GM19351 (cell line): ENCODE measurements around the gene TRIM71.
"Not testable (repeated sequence)": the region's sequence is repeated elsewhere in the genome, so short reads cannot be mapped to it uniquely, and the experiment has no call there.

Experiments
- ATAC-seq: cut with Tn5 transposase; IDR thresholded peaks from one replicate; pipeline ENCODE4 v1.9.1; 2021; ENCODE audit warnings: mild to moderate bottlenecking, moderate library complexity; ENCODE audit not compliant: unreplicated experiment

TRIM71 gene

GRCh38 chr3:32819551-32820348 is 2.0 kb downstream of the TRIM71 start:
- no peak for ATAC-seq

DNA sequence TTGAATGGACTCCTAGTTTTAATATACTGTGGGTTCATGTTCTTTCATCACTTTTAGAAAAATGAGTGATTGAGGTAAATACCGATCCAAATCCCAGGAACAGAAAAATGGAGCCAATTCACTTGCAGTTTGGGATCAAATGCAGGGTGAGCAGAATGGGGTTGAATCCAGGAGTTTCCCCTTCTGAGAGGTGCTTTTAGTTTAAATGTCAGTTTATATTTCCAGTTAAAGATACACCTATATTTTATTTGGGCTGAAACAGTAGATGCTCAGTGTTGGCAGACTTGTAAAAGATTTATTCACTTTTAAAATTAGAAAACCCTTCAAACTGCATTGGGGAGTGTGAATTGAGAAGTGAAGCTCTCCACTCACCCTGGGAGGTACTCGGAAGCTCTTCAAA is 2.6 kb downstream of the TRIM71 start:
- ATAC-seq, result no peak

DNA sequence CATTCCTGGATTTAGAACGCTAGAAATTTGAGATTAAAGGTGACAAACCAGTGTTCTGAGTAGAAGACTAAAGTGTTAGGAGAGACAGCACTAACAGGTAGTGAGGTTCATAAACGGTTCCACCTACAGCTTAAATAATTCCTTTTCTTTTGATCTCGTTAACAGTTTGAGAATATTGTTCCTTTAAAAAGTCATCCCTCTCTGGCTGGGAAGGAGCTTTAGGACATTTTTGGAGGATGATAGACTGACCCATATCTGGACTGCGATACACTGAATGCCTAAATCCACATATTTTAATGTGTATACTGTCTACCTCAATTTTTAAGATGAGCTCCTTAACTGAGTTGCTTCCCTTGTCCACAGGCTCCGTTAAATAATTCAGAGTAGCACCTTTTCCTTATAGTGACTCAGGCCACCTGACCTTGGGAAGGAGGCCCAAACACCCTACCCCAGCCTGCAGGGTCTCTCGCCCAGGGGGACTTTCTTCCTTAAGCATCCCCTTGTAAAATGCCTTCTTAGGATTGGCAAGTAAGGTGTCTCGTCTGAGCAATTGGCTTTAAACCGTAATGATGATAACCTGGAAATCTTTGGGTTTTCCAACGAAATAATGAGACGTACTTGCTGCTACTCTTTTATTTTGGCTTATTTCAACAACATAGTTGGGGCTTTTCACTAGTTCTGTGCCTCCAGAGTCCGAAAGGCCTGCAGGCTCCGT is 3.3 kb downstream of the TRIM71 start:
- no peak for ATAC-seq

DNA sequence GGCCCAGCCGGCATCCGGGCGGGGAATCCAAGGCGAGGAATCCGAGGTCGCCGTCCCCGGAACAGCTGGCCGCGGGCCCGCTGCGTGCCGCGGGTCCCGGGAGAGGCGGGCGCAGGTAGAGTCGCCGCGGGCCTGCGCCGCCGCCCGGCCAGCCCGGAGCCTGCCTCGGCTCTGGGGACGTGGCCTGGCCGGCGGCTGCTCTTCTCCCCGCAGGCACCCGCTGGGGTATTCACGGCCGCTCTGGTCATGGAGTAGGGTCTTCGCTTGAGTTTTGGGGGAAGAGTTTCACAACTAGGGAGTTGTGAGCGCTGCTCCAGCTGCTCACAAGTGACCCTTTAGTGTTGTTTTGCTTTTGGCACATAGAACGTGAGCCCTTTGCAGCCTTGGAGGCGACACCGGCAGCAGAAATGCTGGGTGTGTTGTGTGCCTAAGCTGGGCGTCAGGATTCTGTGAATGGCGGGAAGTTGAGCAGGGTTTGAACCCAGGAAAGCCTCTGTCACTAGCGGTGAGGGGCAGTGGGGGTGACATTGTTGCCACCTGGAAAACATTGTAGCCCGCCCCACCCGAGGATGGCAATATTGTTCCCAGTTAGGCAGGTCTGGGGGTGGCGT is 4.0 kb downstream of the TRIM71 start:
- ATAC-seq, result no peak

- no peak for ATAC-seq
Observed at GRCh38 chr3:32822609-32823498, 5.1 kb downstream of the TRIM71 start.

DNA sequence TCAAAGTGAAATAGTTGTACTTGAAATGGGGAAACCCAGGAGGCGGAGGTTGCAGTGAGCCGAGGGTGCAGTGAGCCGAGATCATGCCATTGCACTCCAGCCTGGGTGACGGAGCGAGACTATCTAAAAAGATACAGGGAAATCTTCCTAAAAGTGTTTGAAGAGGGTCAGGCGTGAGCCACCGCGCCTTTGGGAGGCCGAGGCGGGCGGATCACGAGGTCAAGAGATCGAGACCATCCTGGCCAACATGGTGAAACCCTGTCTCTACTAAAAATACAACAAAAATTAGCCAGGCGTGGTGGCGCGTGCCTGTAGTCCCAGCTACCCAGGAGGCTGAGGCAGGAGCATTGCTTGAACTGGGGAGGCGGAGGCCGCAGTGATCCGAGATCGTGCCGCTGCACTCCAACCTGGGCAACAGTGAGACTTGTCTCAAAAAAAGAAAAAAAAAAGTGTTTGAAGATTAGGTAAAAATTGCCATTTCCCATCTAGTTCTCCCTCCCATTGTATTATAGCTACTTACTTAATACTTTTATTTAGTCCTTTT is 5.9 kb downstream of the TRIM71 start:
- ATAC-seq, result not testable (repeated sequence)

- no peak for ATAC-seq
Observed at GRCh38 chr3:32825601-32826375, 8.0 kb downstream of the TRIM71 start.

DNA sequence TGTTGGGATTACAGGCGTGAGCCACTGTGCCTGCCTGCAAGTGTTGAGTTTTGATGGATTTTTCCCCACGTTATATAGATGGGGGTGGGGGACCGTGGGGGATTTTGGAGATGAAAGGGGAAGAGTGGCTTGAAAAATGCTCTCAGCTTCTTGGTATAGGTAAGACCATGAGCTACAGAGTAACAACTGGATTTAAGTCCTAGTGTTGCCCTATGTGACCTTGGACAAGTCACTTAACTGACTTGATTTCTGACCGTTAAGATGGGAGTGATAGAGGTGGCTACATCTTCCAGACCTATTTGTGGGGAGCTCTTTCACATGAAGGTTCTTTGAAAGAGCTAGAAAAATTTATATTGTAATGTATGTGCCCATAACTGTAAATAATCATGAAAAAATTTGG is 13.3 kb downstream of the TRIM71 start:
- ATAC-seq, result no peak

DNA sequence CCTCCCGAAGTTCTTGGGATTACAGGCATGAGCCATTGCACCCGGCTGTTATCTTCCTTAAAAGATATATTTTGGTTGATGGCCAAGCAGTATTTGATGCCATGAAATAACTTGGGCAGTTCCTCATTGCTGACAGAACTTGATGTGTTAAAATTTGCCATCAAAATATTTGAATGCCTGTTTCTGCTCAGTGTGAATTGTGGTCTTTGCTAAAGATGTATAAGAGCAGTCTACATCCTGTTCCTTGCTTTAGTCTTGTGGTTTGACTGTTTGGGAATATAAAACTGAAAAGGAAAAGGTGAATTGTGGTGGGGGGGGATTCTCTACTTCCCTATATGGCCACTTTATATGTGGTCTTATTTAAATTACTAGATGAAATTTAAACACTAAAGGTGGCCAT is 14.0 kb downstream of the TRIM71 start:
- ATAC-seq, result no peak

DNA sequence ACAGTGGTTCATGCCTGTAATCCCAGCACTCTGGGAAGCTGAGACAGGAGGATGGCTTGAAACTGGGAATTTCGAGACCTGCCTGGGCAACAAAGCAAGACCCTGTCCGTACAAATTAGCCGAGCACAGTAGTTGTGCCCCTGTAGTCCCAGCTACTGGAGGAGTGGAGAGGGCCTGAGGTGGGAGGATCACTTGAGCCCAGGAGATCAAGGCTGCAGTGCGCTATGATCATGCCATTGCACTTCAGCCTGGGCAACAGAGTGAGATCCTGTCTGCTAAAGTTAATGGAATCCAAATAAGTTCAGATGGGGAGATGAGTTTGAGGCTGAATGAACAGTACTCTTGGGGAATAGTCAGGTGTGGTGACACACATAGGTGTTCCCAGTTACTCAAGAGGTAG is 14.4 kb downstream of the TRIM71 start:
- ATAC-seq, result no peak

DNA sequence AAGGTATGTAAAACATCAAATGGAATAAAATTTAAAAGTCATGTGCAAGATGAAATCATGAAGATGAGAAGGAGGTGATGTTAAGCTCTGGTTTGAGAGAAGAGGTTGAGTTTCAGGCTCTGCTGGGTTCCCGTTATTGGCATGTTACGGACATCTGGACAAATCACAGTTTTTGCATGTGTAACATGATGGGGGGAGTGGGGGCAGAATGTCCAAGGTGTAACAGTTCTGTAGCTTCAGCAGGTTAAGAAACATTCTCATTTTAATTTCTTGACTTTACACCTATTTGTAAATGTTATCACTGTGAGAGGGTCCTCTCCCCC is 17.2 kb downstream of the TRIM71 start:
- ATAC-seq, result no peak

GRCh38 chr3:32835961-32836360 is 18.2 kb downstream of the TRIM71 start:
- ATAC-seq, result no peak

GRCh38 chr3:32836601-32837000 is 18.8 kb downstream of the TRIM71 start:
- ATAC-seq, result no peak

- ATAC-seq, result no peak
Observed at GRCh38 chr3:32837366-32837765, 19.6 kb downstream of the TRIM71 start.

GRCh38 chr3:32837789-32838188 is 20.0 kb downstream of the TRIM71 start:
- no peak for ATAC-seq

DNA sequence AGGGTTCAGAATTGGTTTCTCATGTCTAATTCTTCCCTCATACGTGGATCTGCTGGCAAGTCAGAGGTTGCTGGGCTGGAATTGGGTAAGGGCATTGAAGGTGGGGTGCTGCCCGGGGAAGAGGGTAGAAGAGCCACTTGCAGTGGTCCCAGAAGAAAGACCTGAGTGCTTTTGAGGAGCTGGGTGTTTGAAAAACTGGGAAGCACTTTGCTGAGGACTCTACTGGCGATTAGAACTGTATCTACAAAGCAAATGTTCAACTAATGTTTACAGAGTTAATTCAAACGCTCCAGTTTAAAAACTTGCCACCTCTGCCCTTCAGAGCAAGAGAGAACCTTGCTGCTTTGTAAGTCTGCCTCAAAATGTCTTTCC is 21.9 kb downstream of the TRIM71 start:
- no peak for ATAC-seq

DNA sequence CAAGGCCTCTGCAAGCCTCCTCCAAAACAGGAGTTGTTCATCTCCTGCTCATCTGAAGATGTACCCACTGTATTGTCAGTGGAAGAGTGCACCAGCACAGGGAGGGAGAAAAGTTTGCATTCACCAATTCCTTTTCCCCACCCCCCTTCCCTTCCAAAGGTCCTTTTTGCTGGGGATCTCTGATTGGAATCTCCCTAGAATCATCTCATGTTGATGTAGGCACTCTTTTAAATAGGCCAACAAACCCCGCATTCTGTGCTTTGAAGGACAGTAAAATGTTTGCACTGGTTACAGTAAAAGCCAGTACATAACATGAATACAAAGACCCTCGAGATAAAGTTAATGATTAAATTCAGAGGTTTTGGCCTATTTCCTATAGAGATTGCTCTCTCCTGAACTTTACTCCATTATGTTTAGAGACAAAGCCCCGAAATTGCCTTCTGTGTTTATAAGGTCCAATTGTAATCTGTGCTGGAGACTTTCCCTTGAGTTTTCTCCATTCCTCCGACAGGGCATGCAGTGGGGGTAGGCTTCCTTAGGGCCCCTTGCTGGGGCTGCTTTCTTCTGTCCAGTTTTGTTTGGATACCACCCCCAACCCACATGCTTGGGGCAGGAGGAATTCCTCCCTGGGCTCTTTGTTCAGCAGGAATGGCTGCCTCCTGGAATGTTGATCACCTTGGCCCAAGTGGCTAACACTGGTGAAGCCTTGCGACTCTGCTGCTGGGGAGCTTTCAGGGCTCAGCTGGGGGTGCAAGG is 22.5 kb downstream of the TRIM71 start:
- no peak for ATAC-seq

GRCh38 chr3:32841341-32841740 is 23.5 kb downstream of the TRIM71 start:
- ATAC-seq, result no peak

- no peak for ATAC-seq
Observed at GRCh38 chr3:32841867-32842470, 24.2 kb downstream of the TRIM71 start.
